ENCODE measurements around the gene BCL6B. TPM values are rescaled to one million over a fixed set of nuclear protein-coding genes. Genes with fewer than 3 reads are reported as not detected.

The BCL6B gene
- total RNA-seq, 1 donor from 2014 or later = 13.4 TPM

- intact Hi-C loops (cut with DNase I) = no loop called here
- no peak for TF ChIP-seq CTCF (IDR thresholded peaks at IDR 0.05)
Observed at GRCh38 chr17:7063518-7064094, 40.8 kb downstream of the BCL6B start.

GRCh38 chr17:7064261-7064660 is 41.4 kb downstream of the BCL6B start:
- ATAC-seq (no peak), DNase-seq (no peak)
- Histone ChIP-seq H3K4me1 (no peaks in the 10 kb centered on the region), H3K4me3 (no peak overlapping the region), H3K27me3 (ENCODE audit: low read depth) (no peaks in the 10 kb centered on the region), H3K9me3 (peaks cover 5% of the 10 kb centered on the region), H3K27ac (no peak overlapping the region), H3K36me3 (no peaks in the 10 kb centered on the region)
- intact Hi-C loops (cut with DNase I) = no loop called here
- TF ChIP-seq CTCF (IDR thresholded peaks at IDR 0.05) = no peak

More at GRCh38 chr17:7063518-7064094, 40.8 kb downstream of the BCL6B start:
- Histone ChIP-seq H3K27ac (no peak overlapping the region), H3K27me3 (ENCODE audit: low read depth) (no peaks in the 10 kb centered on the region), H3K4me1 (no peaks in the 10 kb centered on the region), H3K4me3 (no peak overlapping the region), H3K9me3 (peaks cover 5% of the 10 kb centered on the region), H3K36me3 (no peaks in the 10 kb centered on the region)
- no peak for ATAC-seq
- DNase-seq = no peak

GRCh38 chr17:7067198-7067597 is 44.3 kb downstream of the BCL6B start:
- H3K9me3 ChIP-seq = peaks cover 5% of the 10 kb centered on the region
- no peak for DNase-seq

GRCh38 chr17:7068268-7068667 is 45.4 kb downstream of the BCL6B start:
- Histone ChIP-seq H3K4me1 (no peaks in the 10 kb centered on the region), H3K27ac (no peak overlapping the region), H3K9me3 (peaks cover 5% of the 10 kb centered on the region), H3K4me3 (no peak overlapping the region), H3K36me3 (no peaks in the 10 kb centered on the region), H3K27me3 (ENCODE audit: low read depth) (no peaks in the 10 kb centered on the region)
- ATAC-seq = no peak
- DNase-seq = no peak
- TF ChIP-seq CTCF (IDR thresholded peaks at IDR 0.05) = no peak
- intact Hi-C loops (cut with DNase I) = no loop called here

More at GRCh38 chr17:7067198-7067597, 44.3 kb downstream of the BCL6B start:
- Histone ChIP-seq H3K4me3 (no peak overlapping the region), H3K27ac (no peak overlapping the region), H3K36me3 (no peaks in the 10 kb centered on the region), H3K4me1 (no peaks in the 10 kb centered on the region), H3K27me3 (ENCODE audit: low read depth) (no peaks in the 10 kb centered on the region)
- intact Hi-C loops (cut with DNase I) = no loop called here
- ATAC-seq = no peak
- TF ChIP-seq CTCF (IDR thresholded peaks at IDR 0.05) = no peak

- no peak for DNase-seq
- no peak for TF ChIP-seq CTCF (IDR thresholded peaks at IDR 0.05)
- Histone ChIP-seq H3K27ac (no peak overlapping the region), H3K36me3 (no peaks in the 10 kb centered on the region), H3K9me3 (peaks cover 5% of the 10 kb centered on the region), H3K27me3 (ENCODE audit: low read depth) (no peaks in the 10 kb centered on the region), H3K4me3 (no peak overlapping the region), H3K4me1 (no peaks in the 10 kb centered on the region)
- ATAC-seq = peak in 1 of 2 donors; percentile 25
- intact Hi-C loops (cut with DNase I) = no loop called here
Observed at GRCh38 chr17:7070712-7071111, 47.9 kb downstream of the BCL6B start.

Data from lower lobe of right lung (tissue), 2 donors.